NCI-H460 (cell line): ENCODE measurements around the gene IL7R. TPM values are rescaled to one million over a fixed set of nuclear protein-coding genes. Genes with fewer than 3 reads are reported as not detected.
"Not testable (repeated sequence)": the region's sequence is repeated elsewhere in the genome, so short reads cannot be mapped to it uniquely, and the experiment has no call there.

ENCODE experiments used
- DNase-seq: peaks from one replicate; pipeline ENCODE4 v3.0.0-alpha.2; 2016; ENCODE audit warnings: low read depth; ENCODE audit errors: extremely low read depth
- total RNA-seq: library from RNA; depleted of rRNA; stranded (reverse); fragments of >200 nt; shearing (Covaris generic); gene quantifications from 2 replicates; pipeline ENCODE4 v1.2.3, GENCODE V29; 2014

Gene IL7R
- total RNA-seq, 1 experiment from 2014 or later = not detected

- no peak for DNase-seq
Measured at GRCh38 chr5:35870605-35871004, 13.9 kb downstream of the IL7R start.

- DNase-seq = no peak
Measured at GRCh38 chr5:35876454-35876853, 19.8 kb downstream of the IL7R start.

GRCh38 chr5:35876922-35877321, 20.2 kb downstream of the IL7R start:
- no peak for DNase-seq

- no peak for DNase-seq
Measured at GRCh38 chr5:35877655-35878054, 21.0 kb downstream of the IL7R start.

- no peak for DNase-seq
Measured at GRCh38 chr5:35878079-35878478, 21.4 kb downstream of the IL7R start.

GRCh38 chr5:35879096-35879495, 22.4 kb downstream of the IL7R start:
- DNase-seq = no peak

GRCh38 chr5:35879649-35880048, 23.0 kb downstream of the IL7R start:
- no peak for DNase-seq

- no peak for DNase-seq
Measured at GRCh38 chr5:35880156-35880555, 23.5 kb downstream of the IL7R start.

GRCh38 chr5:35881758-35882157, 25.1 kb downstream of the IL7R start:
- DNase-seq = no peak

GRCh38 chr5:35884191-35884769, 27.6 kb downstream of the IL7R start:
- no peak for DNase-seq

GRCh38 chr5:35884773-35885172, 28.1 kb downstream of the IL7R start:
- DNase-seq = no peak

GRCh38 chr5:35886381-35886780, 29.7 kb downstream of the IL7R start:
- DNase-seq = no peak

GRCh38 chr5:35887321-35888100, 30.8 kb downstream of the IL7R start:
- no peak for DNase-seq

- DNase-seq = no peak
Measured at GRCh38 chr5:35890021-35891020, 33.6 kb downstream of the IL7R start.

- DNase-seq = not testable (repeated sequence)
Measured at GRCh38 chr5:35892799-35893198, 36.1 kb downstream of the IL7R start.

- no peak for DNase-seq
Measured at GRCh38 chr5:35894131-35894530, 37.4 kb downstream of the IL7R start.

- DNase-seq = no peak
Measured at GRCh38 chr5:35898952-35899660, 42.4 kb downstream of the IL7R start.

GRCh38 chr5:35899800-35900199, 43.1 kb downstream of the IL7R start:
- no peak for DNase-seq

GRCh38 chr5:35900972-35901695, 44.4 kb downstream of the IL7R start:
- no peak for DNase-seq
